HepG2 (cell line): ENCODE measurements around the gene ZBTB46. TPM values are rescaled to one million over a fixed set of nuclear protein-coding genes. Genes with fewer than 3 reads are reported as not detected.
A peak's percentile ranks its signal among the peaks of the same experiment; 100 is the strongest.

Source experiments
- MIXL1 ChIP-seq: IDR thresholded peaks from 2 replicates; pipeline ENCODE4 v1.6.1; 2016
- ZBTB40 ChIP-seq, 2 experiments: fragments of 450-650 bp in 1 of 2; sonication (generic) in 1 of 2; formaldehyde crosslinking in 1 of 2; IDR thresholded peaks; 2 replicates each; pipeline versions ENCODE4 v1.6.1 to v1.8.0; 2016 to 2022; ENCODE audit warnings: antibody characterized with exemption in 1 of 2, mild to moderate bottlenecking in 1 of 2, missing genetic modification reagents in 1 of 2
- ZKSCAN1 ChIP-seq: fragments of 150-350 bp; IDR thresholded peaks from 2 replicates; pipeline ENCODE4 v1.6.1; 2014; ENCODE audit warnings: low read length
- ZNF383 ChIP-seq: sonication (generic); formaldehyde crosslinking; IDR thresholded peaks from 2 replicates; pipeline ENCODE4 v1.4.0; 2020; ENCODE audit warnings: missing genetic modification reagents, mild to moderate bottlenecking, borderline replicate concordance
- ZNF556 ChIP-seq: sonication (generic); formaldehyde crosslinking; IDR thresholded peaks from 2 replicates; pipeline ENCODE4 v1.4.0; 2020; ENCODE audit warnings: mild to moderate bottlenecking, missing genetic modification reagents, borderline replicate concordance
- ZNF615 ChIP-seq: sonication (generic); formaldehyde crosslinking; IDR thresholded peaks from 2 replicates; pipeline ENCODE4 v1.5.0; 2020; ENCODE audit warnings: mild to moderate bottlenecking, missing genetic modification reagents, borderline replicate concordance
- ZNF616 ChIP-seq: sonication (generic); formaldehyde crosslinking; IDR thresholded peaks from 2 replicates; pipeline ENCODE4 v1.5.0; 2020; ENCODE audit warnings: low read depth, mild to moderate bottlenecking, missing genetic modification reagents
- ZNF629 ChIP-seq: sonication (generic); formaldehyde crosslinking; conservative IDR thresholded peaks from 2 replicates; pipeline ENCODE4 v1.5.0; 2020; ENCODE audit warnings: missing genetic modification reagents
- ZNF761 ChIP-seq: sonication (generic); formaldehyde crosslinking; conservative IDR thresholded peaks from 2 replicates; pipeline ENCODE4 v1.4.0; 2020; ENCODE audit warnings: mild to moderate bottlenecking, missing genetic modification reagents
- polyA plus RNA-seq, 8 experiments: library from polyadenylated mRNA; depleted of rRNA in 3 of 8; stranded (reverse) in 7 of 8; unstranded in 1 of 8; fragments of >200 nt; fragmentation: Illumina TruSeq in 4 of 8; extraction: Trizol in 4 of 8; gene quantifications; 2 replicates each; pipeline versions ENCODE4 v1.2.1 to v1.2.3, GENCODE V29; 2011 to 2016; ENCODE audit warnings: low read depth in 4 of 8, missing spikeins in 1 of 8, mixed read lengths in 1 of 8; ENCODE audit not compliant: insufficient read depth in 1 of 8
- total RNA-seq, 5 experiments: library from RNA; depleted of rRNA; stranded (reverse); fragments of >200 nt; fragmentation: Illumina TruSeq; extraction: Trizol; gene quantifications; 2 replicates each; pipeline ENCODE4 v1.2.3, GENCODE V29; 2016; ENCODE audit warnings: low read depth in 1 of 5
- TF ChIP-seq, protein P1 (sequence below), 2 experiments: sonication (generic) in 1 of 2; formaldehyde crosslinking in 1 of 2; IDR thresholded peaks; 2 replicates each; pipeline versions ENCODE4 v1.4.0 to v1.6.1; 2016 to 2020; ENCODE audit warnings: borderline replicate concordance in 1 of 2, low read depth in 1 of 2, mild to moderate bottlenecking in 1 of 2, missing genetic modification reagents in 1 of 2
- TF ChIP-seq, protein P2 (sequence below): sonication (generic); formaldehyde crosslinking; IDR thresholded peaks from 2 replicates; pipeline ENCODE4 v1.4.0; 2020; ENCODE audit warnings: mild to moderate bottlenecking, missing genetic modification reagents

ZBTB46 gene
- total and polyA plus RNA-seq, 2 of the 13 experiments (the other 11 are each of a cell fraction or from before 2014, with no cell fraction given), result 1.6 to 13.5 TPM

DNA sequence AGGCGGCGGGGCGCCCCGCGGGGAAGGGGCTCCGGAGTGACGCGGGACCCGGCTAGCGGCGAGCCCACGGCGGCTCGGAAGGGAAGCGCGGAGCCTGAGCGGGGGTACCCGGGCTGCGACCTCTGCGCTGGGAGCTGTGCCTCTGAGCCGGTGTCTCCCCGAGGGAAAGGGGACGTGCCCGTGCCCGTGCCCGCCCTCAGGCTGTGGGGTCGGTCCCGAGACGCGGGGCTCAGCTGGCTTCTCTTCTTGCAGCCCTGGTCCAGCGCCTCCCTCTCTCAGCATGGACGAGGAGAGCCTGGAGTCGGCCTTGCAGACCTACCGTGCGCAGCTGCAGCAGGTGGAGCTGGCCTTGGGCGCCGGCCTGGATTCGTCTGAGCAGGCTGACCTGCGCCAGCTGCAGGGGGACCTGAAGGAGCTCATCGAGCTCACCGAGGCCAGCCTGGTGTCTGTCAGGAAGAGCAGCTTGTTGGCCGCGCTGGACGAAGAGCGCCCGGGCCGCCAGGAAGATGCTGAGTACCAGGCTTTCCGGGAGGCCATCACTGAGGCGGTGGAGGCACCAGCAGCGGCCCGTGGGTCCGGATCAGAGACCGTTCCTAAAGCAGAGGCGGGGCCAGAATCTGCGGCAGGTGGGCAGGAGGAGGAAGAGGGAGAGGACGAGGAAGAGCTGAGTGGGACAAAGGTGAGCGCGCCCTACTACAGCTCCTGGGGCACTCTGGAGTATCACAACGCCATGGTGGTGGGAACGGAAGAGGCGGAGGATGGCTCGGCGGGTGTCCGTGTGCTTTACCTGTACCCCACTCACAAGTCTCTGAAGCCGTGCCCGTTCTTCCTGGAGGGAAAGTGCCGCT lies 122.5 kb downstream of the ZBTB46 start (continued):
- no peak for TF ChIP-seq ZNF383
- TF ChIP-seq, protein P1, sequence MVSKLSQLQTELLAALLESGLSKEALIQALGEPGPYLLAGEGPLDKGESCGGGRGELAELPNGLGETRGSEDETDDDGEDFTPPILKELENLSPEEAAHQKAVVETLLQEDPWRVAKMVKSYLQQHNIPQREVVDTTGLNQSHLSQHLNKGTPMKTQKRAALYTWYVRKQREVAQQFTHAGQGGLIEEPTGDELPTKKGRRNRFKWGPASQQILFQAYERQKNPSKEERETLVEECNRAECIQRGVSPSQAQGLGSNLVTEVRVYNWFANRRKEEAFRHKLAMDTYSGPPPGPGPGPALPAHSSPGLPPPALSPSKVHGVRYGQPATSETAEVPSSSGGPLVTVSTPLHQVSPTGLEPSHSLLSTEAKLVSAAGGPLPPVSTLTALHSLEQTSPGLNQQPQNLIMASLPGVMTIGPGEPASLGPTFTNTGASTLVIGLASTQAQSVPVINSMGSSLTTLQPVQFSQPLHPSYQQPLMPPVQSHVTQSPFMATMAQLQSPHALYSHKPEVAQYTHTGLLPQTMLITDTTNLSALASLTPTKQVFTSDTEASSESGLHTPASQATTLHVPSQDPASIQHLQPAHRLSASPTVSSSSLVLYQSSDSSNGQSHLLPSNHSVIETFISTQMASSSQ (IDR thresholded peaks at IDR 0.05; ENCODE audit: low read depth), result no peak
- TF ChIP-seq, protein P1 (CRISPR knock-in tag; IDR thresholded peaks at IDR 0.05; ENCODE audit: borderline replicate concordance), result no peak
- TF ChIP-seq, protein P2, sequence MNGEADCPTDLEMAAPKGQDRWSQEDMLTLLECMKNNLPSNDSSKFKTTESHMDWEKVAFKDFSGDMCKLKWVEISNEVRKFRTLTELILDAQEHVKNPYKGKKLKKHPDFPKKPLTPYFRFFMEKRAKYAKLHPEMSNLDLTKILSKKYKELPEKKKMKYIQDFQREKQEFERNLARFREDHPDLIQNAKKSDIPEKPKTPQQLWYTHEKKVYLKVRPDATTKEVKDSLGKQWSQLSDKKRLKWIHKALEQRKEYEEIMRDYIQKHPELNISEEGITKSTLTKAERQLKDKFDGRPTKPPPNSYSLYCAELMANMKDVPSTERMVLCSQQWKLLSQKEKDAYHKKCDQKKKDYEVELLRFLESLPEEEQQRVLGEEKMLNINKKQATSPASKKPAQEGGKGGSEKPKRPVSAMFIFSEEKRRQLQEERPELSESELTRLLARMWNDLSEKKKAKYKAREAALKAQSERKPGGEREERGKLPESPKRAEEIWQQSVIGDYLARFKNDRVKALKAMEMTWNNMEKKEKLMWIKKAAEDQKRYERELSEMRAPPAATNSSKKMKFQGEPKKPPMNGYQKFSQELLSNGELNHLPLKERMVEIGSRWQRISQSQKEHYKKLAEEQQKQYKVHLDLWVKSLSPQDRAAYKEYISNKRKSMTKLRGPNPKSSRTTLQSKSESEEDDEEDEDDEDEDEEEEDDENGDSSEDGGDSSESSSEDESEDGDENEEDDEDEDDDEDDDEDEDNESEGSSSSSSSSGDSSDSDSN (CRISPR knock-in tag), result 0 out of 2 replicates have a peak, but pooled peaks have one; percentile 10
- 0 out of 2 replicates have a peak, but pooled peaks have one; percentile 60 for TF ChIP-seq ZNF616
- TF ChIP-seq ZKSCAN1, result peak; percentile 82
- 0 out of 2 replicates have a peak, but pooled peaks have one; percentile 5 for TF ChIP-seq ZNF629 (CRISPR knock-in tag)
- TF ChIP-seq MIXL1 (CRISPR knock-in tag), result no peak
- no peak for TF ChIP-seq ZNF761 (CRISPR knock-in tag)
- no peak for TF ChIP-seq ZNF615 (CRISPR knock-in tag)
- TF ChIP-seq ZBTB40 (IDR thresholded peaks at IDR 0.05), result no peak
- TF ChIP-seq ZBTB40 (CRISPR knock-in tag; IDR thresholded peaks at IDR 0.05), result no peak
- TF ChIP-seq ZNF556 (CRISPR knock-in tag), result no peak
